PC-9 (cell line): ENCODE data around the gene ELAVL1.

Source experiments
- CTCF ChIP-seq: fragments of 200-600 bp; sonication (generic); conservative IDR thresholded peaks from 2 replicates; pipeline ENCODE4 v1.6.1; 2017; ENCODE audit warnings: mixed run types, antibody characterized with exemption, mild to moderate bottlenecking, moderate library complexity
- EZH2 ChIP-seq: fragments of 200-600 bp; sonication (generic); IDR thresholded peaks from 2 replicates; pipeline ENCODE4 v1.8.0; 2017; ENCODE audit warnings: antibody characterized with exemption, low read depth

GRCh38 chr19:8042900-8043299, 37.5 kb upstream of the ELAVL1 start:
- TF ChIP-seq CTCF = no peak
- no peak for TF ChIP-seq EZH2
